Endodermal cell (in vitro differentiated cells): ENCODE data around the gene ATF7IP2. TPM values are rescaled to one million over a fixed set of nuclear protein-coding genes. Genes with fewer than 3 reads are reported as not detected.
A peak's percentile ranks its signal among the peaks of the same experiment; 100 is the strongest.

ENCODE experiments used
- DNase-seq: peaks from one replicate; pipeline ENCODE4 v3.0.0-alpha.2; 2017
- H3K27ac ChIP-seq: 2 replicates; pipeline ENCODE4 v1.5.1; 2013; ENCODE audit warnings: mild to moderate bottlenecking, low read depth, low read length, moderate library complexity
- H3K27me3 ChIP-seq: 2 replicates; pipeline ENCODE4 v1.6.1; 2013; ENCODE audit warnings: mild to moderate bottlenecking, low read length, moderate library complexity; ENCODE audit not compliant: insufficient read depth, control insufficient read depth, poor library complexity, severe bottlenecking
- H3K36me3 ChIP-seq: 2 replicates; pipeline ENCODE4 v1.7.0; 2013; ENCODE audit warnings: mild to moderate bottlenecking, low read length, moderate library complexity; ENCODE audit not compliant: control insufficient read depth, insufficient read depth
- H3K4me1 ChIP-seq: one replicate; pipeline ENCODE4 v1.7.0; 2013; ENCODE audit warnings: low read length; ENCODE audit not compliant: control insufficient read depth, insufficient read depth
- H3K4me3 ChIP-seq: 2 replicates; pipeline ENCODE4 v1.5.1; 2013; ENCODE audit warnings: mild to moderate bottlenecking, low read length, moderate library complexity
- H3K9ac ChIP-seq: 2 replicates; pipeline ENCODE4 v1.6.1; 2013; ENCODE audit warnings: mild to moderate bottlenecking, low read length, moderate library complexity; ENCODE audit not compliant: poor library complexity, severe bottlenecking; ENCODE audit errors: extremely low read depth
- H3K9me3 ChIP-seq: 2 replicates; pipeline ENCODE4 v1.6.1; 2013; ENCODE audit warnings: mild to moderate bottlenecking, low read length, moderate library complexity; ENCODE audit not compliant: control insufficient read depth
- H3K27ac Mint-ChIP-seq: 2 replicates; pipeline ENCODE4 v1.8.0; 2020; ENCODE audit warnings: mixed read lengths
- H3K27me3 Mint-ChIP-seq: 2 replicates; pipeline ENCODE4 v1.8.0; 2021; ENCODE audit warnings: mild to moderate bottlenecking, mixed read lengths; ENCODE audit not compliant: insufficient read depth
- H3K36me3 Mint-ChIP-seq: 2 replicates; pipeline ENCODE4 v1.8.0; 2020; ENCODE audit warnings: low read depth, mixed read lengths
- H3K4me1 Mint-ChIP-seq: 2 replicates; pipeline ENCODE4 v1.8.0; 2020; ENCODE audit warnings: mixed read lengths
- H3K4me3 Mint-ChIP-seq: 2 replicates; pipeline ENCODE4 v1.8.0; 2020; ENCODE audit warnings: mild to moderate bottlenecking, moderate library complexity, mixed read lengths
- H3K9me3 Mint-ChIP-seq: 2 replicates; pipeline ENCODE4 v1.8.0; 2020; ENCODE audit warnings: mild to moderate bottlenecking, mixed read lengths
- WGBS, 2 experiments: methylation state at CpG; one replicate each; pipeline versions ENCODE4 v1.1.5 to v1.1.7; 2013; ENCODE audit warnings: missing lambda C conversion rate in 2 of 2, mixed read lengths in 1 of 2; ENCODE audit not compliant: insufficient coverage in 1 of 2, insufficient read length in 1 of 2; 5-methylcytosine and 5-hydroxymethylcytosine counted together
- total RNA-seq, 2 donors: library from RNA; stranded (reverse); fragmentation: NEBNext Ultra II Directional in 1 of 2; extraction: Animal tissue kit (Norgen Biotek cat#: 25700) in 1 of 2; gene quantifications; 2 replicates in 1 of 2; 3 replicates in 1 of 2; pipeline ENCODE4 v1.2.1, GENCODE V29; 2021
- TF ChIP-seq, protein P1 (sequence below): fragments of 200-600 bp; sonication (generic); conservative IDR thresholded peaks from 2 replicates; pipeline ENCODE4 v1.5.0; 2021; ENCODE audit warnings: antibody characterized with exemption, mild to moderate bottlenecking

Gene ATF7IP2
- total RNA-seq, 2 donors from 2014 or later, result 20.5 to 22.8 TPM

DNA sequence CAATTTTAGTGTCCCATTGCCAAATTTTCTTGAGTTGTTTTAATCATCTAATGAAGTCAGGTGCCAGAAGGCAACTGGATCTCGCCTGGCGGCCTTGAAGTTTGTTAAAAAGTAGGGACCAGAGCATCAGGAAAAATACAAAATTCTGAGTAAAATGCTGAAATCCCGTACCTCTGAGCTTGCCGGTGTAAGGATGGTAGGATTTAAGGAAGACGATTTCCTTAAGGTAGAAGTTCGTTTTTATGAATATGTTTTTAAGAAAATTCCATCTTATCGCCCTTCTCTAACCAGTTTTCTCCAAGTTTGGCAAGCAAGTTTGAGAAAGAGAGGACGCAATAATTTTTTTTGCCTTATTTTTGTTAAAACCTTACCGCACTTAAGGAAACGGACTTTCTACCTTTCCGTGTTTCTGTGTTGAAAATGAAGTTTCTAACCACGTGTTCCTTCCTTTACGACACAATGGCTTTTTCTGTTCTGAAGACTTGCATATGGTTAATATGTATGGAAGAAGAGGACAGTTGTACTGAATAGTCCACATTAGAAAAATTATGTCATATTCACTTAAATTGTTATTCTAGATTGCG is 748 bp downstream of the ATF7IP2 start:
- TF ChIP-seq, protein P1, sequence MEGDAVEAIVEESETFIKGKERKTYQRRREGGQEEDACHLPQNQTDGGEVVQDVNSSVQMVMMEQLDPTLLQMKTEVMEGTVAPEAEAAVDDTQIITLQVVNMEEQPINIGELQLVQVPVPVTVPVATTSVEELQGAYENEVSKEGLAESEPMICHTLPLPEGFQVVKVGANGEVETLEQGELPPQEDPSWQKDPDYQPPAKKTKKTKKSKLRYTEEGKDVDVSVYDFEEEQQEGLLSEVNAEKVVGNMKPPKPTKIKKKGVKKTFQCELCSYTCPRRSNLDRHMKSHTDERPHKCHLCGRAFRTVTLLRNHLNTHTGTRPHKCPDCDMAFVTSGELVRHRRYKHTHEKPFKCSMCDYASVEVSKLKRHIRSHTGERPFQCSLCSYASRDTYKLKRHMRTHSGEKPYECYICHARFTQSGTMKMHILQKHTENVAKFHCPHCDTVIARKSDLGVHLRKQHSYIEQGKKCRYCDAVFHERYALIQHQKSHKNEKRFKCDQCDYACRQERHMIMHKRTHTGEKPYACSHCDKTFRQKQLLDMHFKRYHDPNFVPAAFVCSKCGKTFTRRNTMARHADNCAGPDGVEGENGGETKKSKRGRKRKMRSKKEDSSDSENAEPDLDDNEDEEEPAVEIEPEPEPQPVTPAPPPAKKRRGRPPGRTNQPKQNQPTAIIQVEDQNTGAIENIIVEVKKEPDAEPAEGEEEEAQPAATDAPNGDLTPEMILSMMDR, result no peak
- Histone ChIP-seq H3K4me3 (peak overlapping the region; percentile 97), H3K9ac (peak overlapping the region; percentile 66), H3K9me3 (peaks cover 11% of the 10 kb centered on the region), H3K27ac (no peak overlapping the region), H3K36me3 (peaks cover 17% of the 10 kb centered on the region), H3K4me1 (no peaks in the 10 kb centered on the region), H3K27me3 (no peaks in the 10 kb centered on the region)
- peaks cover 34% of the 10 kb centered on the region for H3K36me3 Mint-ChIP-seq
- H3K4me1 Mint-ChIP-seq, result peaks cover 8% of the 10 kb centered on the region
- H3K4me3 Mint-ChIP-seq, result peak overlapping the region; percentile 87
- DNase-seq, result no peak
- H3K27ac Mint-ChIP-seq, result peak overlapping the region; percentile 92
- 2 to 8% methylated on average over 8 to 12 of the region's 14 CpGs for WGBS, 2 experiments
- peaks cover 10% of the 10 kb centered on the region for H3K9me3 Mint-ChIP-seq
- H3K27me3 Mint-ChIP-seq, result no peaks in the 10 kb centered on the region

DNA sequence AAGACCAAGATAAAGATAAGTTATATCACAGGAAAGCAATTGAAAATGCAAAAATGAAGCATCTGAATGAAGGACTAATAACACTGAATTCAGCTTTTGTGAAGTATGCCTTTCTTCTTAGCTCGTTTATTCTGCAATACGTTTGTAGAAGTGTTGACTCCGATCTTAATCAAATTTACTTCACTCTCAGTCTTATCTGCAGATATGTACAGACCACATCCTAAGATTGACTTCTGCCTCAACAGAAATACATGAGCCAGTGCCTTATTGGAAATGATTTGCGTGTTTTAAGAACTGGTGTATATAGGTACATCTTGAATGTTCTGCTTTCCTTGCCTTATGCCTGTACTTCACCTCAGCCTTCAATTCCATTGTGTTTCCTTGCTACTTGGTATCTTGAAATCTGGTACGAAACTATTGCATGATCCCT is 1.3 kb downstream of the ATF7IP2 start:
- peaks cover 10% of the 10 kb centered on the region for H3K9me3 Mint-ChIP-seq
- DNase-seq, result no peak
- peak overlapping the region; percentile 87 for H3K4me3 Mint-ChIP-seq
- peaks cover 34% of the 10 kb centered on the region for H3K36me3 Mint-ChIP-seq
- WGBS, 2 experiments, result 62 to 79% methylated on average over 4 to 5 of the region's 5 CpGs
- peak overlapping the region; percentile 66 for H3K9ac ChIP-seq
- peak overlapping the region; percentile 97 for H3K4me3 ChIP-seq
- TF ChIP-seq, protein P1, result no peak
- peaks cover 11% of the 10 kb centered on the region for H3K9me3 ChIP-seq
- no peak overlapping the region for H3K27ac Mint-ChIP-seq
- H3K27me3 ChIP-seq, result no peaks in the 10 kb centered on the region
- H3K27ac ChIP-seq, result no peak overlapping the region
- H3K4me1 Mint-ChIP-seq, result peaks cover 8% of the 10 kb centered on the region
- H3K4me1 ChIP-seq, result no peaks in the 10 kb centered on the region
- H3K36me3 ChIP-seq, result peaks cover 17% of the 10 kb centered on the region
- no peaks in the 10 kb centered on the region for H3K27me3 Mint-ChIP-seq

DNA sequence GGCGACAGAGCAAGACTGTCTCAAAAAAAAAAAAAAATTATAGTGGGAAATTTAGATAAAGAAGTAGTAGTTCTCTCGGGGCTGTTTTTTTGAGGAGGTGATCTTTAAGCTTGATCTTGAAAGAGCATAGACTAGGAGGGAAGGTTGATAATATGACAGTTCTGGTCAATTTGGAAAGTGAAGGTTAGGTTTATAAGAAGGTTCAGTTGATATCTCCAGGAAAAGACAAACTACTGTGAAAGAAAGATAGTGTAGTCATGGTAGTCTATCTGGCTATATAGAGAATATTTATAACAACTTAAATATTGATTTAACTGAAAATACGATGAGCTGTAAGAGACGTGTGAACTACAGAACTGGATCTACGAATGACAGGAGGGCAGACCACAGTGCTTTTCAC is 3.1 kb downstream of the ATF7IP2 start:
- H3K9me3 Mint-ChIP-seq, result peaks cover 10% of the 10 kb centered on the region
- Histone ChIP-seq H3K27ac (no peak overlapping the region), H3K4me1 (no peaks in the 10 kb centered on the region), H3K9me3 (peaks cover 11% of the 10 kb centered on the region), H3K4me3 (no peak overlapping the region), H3K27me3 (no peaks in the 10 kb centered on the region), H3K9ac (no peak overlapping the region), H3K36me3 (peaks cover 17% of the 10 kb centered on the region)
- TF ChIP-seq, protein P1, result no peak
- H3K4me3 Mint-ChIP-seq, result no peak overlapping the region
- H3K36me3 Mint-ChIP-seq, result peaks cover 38% of the 10 kb centered on the region
- H3K27me3 Mint-ChIP-seq, result no peaks in the 10 kb centered on the region
- 78 to 100% methylated on average over 1 to 5 of the region's 5 CpGs for WGBS, 2 experiments
- no peak for DNase-seq
- no peak overlapping the region for H3K27ac Mint-ChIP-seq
- H3K4me1 Mint-ChIP-seq, result peaks cover 11% of the 10 kb centered on the region
